Measurements from ENCODE around the gene COBLL1. TPM values are rescaled to one million over a fixed set of nuclear protein-coding genes. Genes with fewer than 3 reads are reported as not detected.

Gene COBLL1
- 10 to 100 TPM; 14.9 to 21.1 TPM for total RNA-seq

GRCh38 chr2:164841719-164842623 lies at the start of gene COBLL1:
Gene COBLL1 (minus strand): TSS chr2:164841823. CDS start chr2:164841196, 627 bp downstream.
- Histone ChIP-seq H3K4me1 (peaks cover 0 to 3% of the 10 kb centered on the region in 2 donors), H3K27me3 (no peaks in the 10 kb centered on the region), H3K4me3 (peak within 1 kb of the TSS; percentile 81 to 83), H3K36me3 (no peaks in the 10 kb centered on the region), H3K9me3 (no peaks in the 10 kb centered on the region), H3K27ac (peak within 1 kb of the TSS; percentile 95 to 96)
- TF ChIP-seq CTCF (IDR thresholded peaks at IDR 0.05): peak; percentile 83 to 91
- peak; percentile 67 for DNase-seq (ENCODE audit: low spot score)

GRCh38 chr2:164890544-164890943 lies 48.9 kb upstream of the COBLL1 start:
- Histone ChIP-seq H3K4me3 (no peak overlapping the region), H3K9me3 (no peaks in the 10 kb centered on the region), H3K27me3 (no peaks in the 10 kb centered on the region), H3K36me3 (no peaks in the 10 kb centered on the region), H3K27ac (no peak overlapping the region), H3K4me1 (peaks cover 0 to 5% of the 10 kb centered on the region in 2 donors)
- no peak for TF ChIP-seq CTCF (IDR thresholded peaks at IDR 0.05)
- DNase-seq (ENCODE audit: low spot score): no peak

DNA sequence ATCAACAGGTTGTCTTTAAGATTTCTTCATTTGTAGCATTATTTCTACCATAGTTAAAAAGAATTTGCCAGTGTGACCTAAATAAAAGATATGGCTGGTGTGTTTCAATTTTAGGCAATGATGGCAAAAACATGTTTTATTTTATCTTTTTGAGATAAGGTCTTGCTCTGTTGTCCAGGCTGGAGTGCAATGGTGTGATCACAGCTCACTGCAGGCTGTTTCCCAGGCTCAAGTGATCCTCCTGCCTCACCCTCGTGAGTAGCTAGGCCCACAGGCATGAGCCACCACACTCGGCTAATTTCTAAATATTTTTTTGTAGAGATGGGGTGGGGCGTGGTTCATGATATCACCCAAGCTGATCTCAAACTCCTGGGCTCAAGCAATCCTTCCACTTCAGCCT lies 47.0 kb upstream of the COBLL1 start:
- Histone ChIP-seq H3K27ac (no peak overlapping the region), H3K36me3 (no peaks in the 10 kb centered on the region), H3K4me3 (no peak overlapping the region), H3K27me3 (no peaks in the 10 kb centered on the region), H3K9me3 (no peaks in the 10 kb centered on the region), H3K4me1 (peaks cover 0 to 5% of the 10 kb centered on the region in 2 donors)
- DNase-seq (ENCODE audit: low spot score): no peak
- TF ChIP-seq CTCF (IDR thresholded peaks at IDR 0.05): no peak

DNA sequence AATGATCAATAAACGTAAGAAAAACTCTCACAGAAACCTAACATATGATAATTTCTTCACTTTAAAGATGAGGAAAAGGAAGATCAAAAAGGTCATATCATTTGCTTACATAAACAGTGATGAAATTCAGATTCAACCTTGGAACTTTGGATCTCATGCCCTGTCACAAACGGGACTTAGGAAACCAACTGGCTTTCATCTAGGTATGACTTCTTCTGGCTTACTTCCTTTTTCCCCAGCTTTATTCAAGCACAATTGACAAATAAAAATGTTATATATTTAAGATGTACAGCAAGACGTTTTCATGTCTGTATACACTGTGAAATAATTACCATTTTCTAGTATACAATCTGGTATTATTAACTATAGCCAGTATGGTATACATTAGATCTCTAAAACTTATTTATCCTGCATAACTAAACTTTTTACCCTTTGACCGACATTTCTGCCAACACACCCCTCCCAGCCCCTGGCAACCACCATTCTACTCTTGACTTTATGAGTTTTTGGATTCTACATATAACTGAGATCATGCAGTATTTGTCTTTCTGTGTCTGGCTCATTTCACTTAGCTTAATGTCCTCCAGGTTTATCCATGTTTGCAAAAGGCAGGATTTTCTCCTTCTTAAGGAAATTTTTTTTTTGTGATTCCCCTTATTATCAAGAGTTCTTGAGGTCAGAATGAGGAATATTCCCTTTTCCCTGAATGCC lies 46.0 kb upstream of the COBLL1 start:
- no peaks in the 10 kb centered on the region for H3K27me3 ChIP-seq
- H3K9me3 ChIP-seq: no peaks in the 10 kb centered on the region
- no peaks in the 10 kb centered on the region for H3K36me3 ChIP-seq
- H3K4me3 ChIP-seq: no peak overlapping the region
- peaks cover 0 to 5% of the 10 kb centered on the region in 2 donors for H3K4me1 ChIP-seq
- DNase-seq (ENCODE audit: low spot score): no peak
- TF ChIP-seq CTCF (IDR thresholded peaks at IDR 0.05): no peak
- no peak overlapping the region for H3K27ac ChIP-seq

GRCh38 chr2:164882276-164882675 lies 40.7 kb upstream of the COBLL1 start:
- H3K27me3 ChIP-seq: no peaks in the 10 kb centered on the region
- no peak overlapping the region for H3K27ac ChIP-seq

More at GRCh38 chr2:164882276-164882675, 40.7 kb upstream of the COBLL1 start:
- Histone ChIP-seq H3K36me3 (no peaks in the 10 kb centered on the region), H3K4me3 (no peak overlapping the region), H3K4me1 (no peaks in the 10 kb centered on the region), H3K9me3 (no peaks in the 10 kb centered on the region)
- no peak for TF ChIP-seq CTCF (IDR thresholded peaks at IDR 0.05)
- DNase-seq (ENCODE audit: low spot score): no peak

Measured in right atrium auricular region (tissue), 2 donors.